Suprapubic skin (tissue), 4 donors: ENCODE data around the gene CPXM1.

Experiments used
- EP300 ChIP-seq: sonication (generic); formaldehyde crosslinking; IDR thresholded peaks from one replicate; pipeline ENCODE4 v1.6.1; 2017; ENCODE audit warnings: antibody characterized with exemption
- POLR2A ChIP-seq, 2 donors: fragments of 450-650 bp; IDR thresholded peaks; one replicate each; pipeline ENCODE4 v1.6.1; 2017; ENCODE audit warnings: antibody characterized with exemption in 2 of 2, mild to moderate bottlenecking in 2 of 2, moderate library complexity in 2 of 2
- POLR2AphosphoS5 ChIP-seq, 3 donors: sonication (generic); formaldehyde crosslinking; IDR thresholded peaks; one replicate each; pipeline ENCODE4 v1.6.1; 2017; ENCODE audit warnings: antibody characterized with exemption in 3 of 3
- TF ChIP-seq, protein P1 (sequence below), 2 donors: fragments of 200-600 bp in 1 of 2; fragments of 450-650 bp in 1 of 2; sonication (generic) in 1 of 2; IDR thresholded peaks; one replicate each; pipeline ENCODE4 v1.5.1; 2016 to 2019; ENCODE audit warnings: antibody characterized with exemption in 2 of 2, mild to moderate bottlenecking in 1 of 2, moderate library complexity in 1 of 2

DNA sequence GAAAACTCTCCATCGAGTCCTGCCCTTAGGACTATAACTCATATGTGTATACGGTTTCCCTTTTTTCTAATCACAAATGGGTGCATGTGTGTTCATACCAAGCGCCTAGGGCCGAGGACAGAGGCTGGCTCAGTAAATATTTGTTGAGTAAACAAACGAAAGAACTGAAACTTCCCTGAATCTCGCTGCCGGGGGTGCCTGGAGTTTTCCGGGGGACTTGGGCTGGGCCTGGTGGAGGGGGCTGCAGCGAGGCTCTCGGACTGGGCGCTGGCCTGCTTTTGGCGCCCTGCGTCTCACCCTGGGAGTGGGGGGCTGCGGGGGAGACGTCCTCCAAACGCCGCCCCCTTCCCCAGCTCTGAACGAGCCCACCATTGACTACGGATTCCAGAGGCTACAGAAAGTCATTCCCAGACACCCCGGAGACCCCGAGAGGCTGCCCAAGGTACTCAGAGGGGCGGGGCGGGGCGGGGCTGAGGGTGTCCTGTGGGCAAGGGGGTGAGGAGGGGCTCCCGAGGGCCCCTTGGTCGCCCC lies 49.0 kb downstream of the CPXM1 start:
- TF ChIP-seq, protein P1, sequence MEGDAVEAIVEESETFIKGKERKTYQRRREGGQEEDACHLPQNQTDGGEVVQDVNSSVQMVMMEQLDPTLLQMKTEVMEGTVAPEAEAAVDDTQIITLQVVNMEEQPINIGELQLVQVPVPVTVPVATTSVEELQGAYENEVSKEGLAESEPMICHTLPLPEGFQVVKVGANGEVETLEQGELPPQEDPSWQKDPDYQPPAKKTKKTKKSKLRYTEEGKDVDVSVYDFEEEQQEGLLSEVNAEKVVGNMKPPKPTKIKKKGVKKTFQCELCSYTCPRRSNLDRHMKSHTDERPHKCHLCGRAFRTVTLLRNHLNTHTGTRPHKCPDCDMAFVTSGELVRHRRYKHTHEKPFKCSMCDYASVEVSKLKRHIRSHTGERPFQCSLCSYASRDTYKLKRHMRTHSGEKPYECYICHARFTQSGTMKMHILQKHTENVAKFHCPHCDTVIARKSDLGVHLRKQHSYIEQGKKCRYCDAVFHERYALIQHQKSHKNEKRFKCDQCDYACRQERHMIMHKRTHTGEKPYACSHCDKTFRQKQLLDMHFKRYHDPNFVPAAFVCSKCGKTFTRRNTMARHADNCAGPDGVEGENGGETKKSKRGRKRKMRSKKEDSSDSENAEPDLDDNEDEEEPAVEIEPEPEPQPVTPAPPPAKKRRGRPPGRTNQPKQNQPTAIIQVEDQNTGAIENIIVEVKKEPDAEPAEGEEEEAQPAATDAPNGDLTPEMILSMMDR (IDR thresholded peaks at IDR 0.05), result no peak
- TF ChIP-seq EP300 (no peak), POLR2A (IDR thresholded peaks at IDR 0.05) (no peak), POLR2AphosphoS5 (IDR thresholded peaks at IDR 0.05) (no peak)
